Measurements from ENCODE around the gene WDSUB1.

DNA sequence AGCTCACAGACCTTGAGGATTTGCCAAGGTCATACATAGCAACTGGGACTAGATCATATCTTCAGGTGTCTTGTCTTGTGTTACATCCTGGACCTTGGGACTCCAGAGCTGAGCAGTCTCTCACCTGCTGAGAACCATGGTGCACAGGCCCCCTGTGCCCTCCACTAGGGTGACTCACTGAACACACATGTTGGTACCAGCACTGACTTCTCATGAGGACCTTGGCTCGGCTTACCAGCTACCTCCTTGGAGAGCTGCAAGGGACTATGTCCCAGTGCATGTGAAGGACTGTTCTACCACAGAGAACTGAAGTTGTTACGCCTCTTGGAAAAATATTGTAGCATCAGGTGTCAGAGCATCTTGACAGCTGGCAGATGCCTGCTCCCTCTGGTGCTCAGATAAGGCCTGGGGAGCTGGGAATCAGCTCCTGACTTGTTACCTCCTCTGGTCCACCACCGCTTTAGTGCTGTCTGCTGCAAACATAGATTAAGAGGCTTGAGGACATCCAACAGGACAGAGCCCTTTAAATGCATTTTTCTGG lies 72.1 kb downstream of the WDSUB1 start:
- TF ChIP-seq POLR2A (IDR thresholded peaks at IDR 0.05; ENCODE audit: low read depth, low read length), result no peak
- TF ChIP-seq, protein P1, sequence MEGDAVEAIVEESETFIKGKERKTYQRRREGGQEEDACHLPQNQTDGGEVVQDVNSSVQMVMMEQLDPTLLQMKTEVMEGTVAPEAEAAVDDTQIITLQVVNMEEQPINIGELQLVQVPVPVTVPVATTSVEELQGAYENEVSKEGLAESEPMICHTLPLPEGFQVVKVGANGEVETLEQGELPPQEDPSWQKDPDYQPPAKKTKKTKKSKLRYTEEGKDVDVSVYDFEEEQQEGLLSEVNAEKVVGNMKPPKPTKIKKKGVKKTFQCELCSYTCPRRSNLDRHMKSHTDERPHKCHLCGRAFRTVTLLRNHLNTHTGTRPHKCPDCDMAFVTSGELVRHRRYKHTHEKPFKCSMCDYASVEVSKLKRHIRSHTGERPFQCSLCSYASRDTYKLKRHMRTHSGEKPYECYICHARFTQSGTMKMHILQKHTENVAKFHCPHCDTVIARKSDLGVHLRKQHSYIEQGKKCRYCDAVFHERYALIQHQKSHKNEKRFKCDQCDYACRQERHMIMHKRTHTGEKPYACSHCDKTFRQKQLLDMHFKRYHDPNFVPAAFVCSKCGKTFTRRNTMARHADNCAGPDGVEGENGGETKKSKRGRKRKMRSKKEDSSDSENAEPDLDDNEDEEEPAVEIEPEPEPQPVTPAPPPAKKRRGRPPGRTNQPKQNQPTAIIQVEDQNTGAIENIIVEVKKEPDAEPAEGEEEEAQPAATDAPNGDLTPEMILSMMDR (conservative IDR thresholded peaks at IDR 0.05; ENCODE audit: low read depth, low read length), result no peak
